Ishikawa (cell line): ENCODE results near the gene PTPRD.

Experiments used
- CEBPB ChIP-seq: IDR thresholded peaks from 2 replicates; pipeline ENCODE4 v1.6.1; 2012
- EGR1 ChIP-seq: IDR thresholded peaks from 2 replicates; pipeline ENCODE4 v1.6.1; 2012
- EP300 ChIP-seq: IDR thresholded peaks from 2 replicates; pipeline ENCODE4 v1.6.1; 2012; ENCODE audit warnings: borderline replicate concordance
- FOXM1 ChIP-seq: IDR thresholded peaks from 2 replicates; pipeline ENCODE4 v1.6.1; 2012; ENCODE audit warnings: low read depth, borderline replicate concordance
- RAD21 ChIP-seq: IDR thresholded peaks from 2 replicates; pipeline ENCODE4 v1.6.1; 2012; ENCODE audit warnings: low read depth
- TAF1 ChIP-seq: IDR thresholded peaks from 2 replicates; pipeline ENCODE4 v1.6.1; 2012; ENCODE audit warnings: low read depth, mild to moderate bottlenecking
- TCF12 ChIP-seq: IDR thresholded peaks from 2 replicates; pipeline ENCODE4 v1.6.1; 2012; ENCODE audit warnings: low read depth
- TEAD4 ChIP-seq: IDR thresholded peaks from 2 replicates; pipeline ENCODE4 v1.6.1; 2012
- YY1 ChIP-seq: IDR thresholded peaks from 2 replicates; pipeline ENCODE4 v1.6.1; 2012; ENCODE audit warnings: low read depth
- TF ChIP-seq, protein P1 (sequence below): IDR thresholded peaks from 2 replicates; pipeline ENCODE4 v1.6.1; 2012
- TF ChIP-seq, protein P2 (sequence below): IDR thresholded peaks from 2 replicates; pipeline ENCODE4 v1.6.1; 2012
- TF ChIP-seq, protein P3 (sequence below): IDR thresholded peaks from 2 replicates; pipeline ENCODE4 v1.6.1; 2012; ENCODE audit warnings: low read depth, mild to moderate bottlenecking

DNA sequence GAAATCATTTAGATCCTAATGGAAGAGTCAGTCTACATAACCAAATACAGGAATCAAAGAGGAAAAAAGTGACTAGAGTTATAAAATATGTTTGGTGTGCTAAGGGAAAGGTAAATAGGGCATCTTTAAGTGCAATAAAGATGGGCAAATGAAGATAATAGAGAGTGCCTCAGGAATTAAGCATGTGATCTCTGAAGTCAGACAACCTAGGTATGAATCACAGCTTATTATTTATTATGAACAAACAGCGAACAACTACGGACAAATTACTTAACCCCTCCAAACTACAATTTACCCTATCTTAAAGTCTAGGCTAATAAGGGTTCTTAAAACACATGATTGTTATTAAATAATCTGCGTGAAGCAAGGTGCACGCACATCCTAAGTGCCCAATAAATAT is 1903.1 kb downstream of the PTPRD start:
- TF ChIP-seq TAF1 = no peak
- no peak for TF ChIP-seq EGR1
- TF ChIP-seq TEAD4 = no peak
- TF ChIP-seq RAD21 = no peak
- TF ChIP-seq TCF12 = no peak
- no peak for TF ChIP-seq FOXM1
- TF ChIP-seq, protein P1, sequence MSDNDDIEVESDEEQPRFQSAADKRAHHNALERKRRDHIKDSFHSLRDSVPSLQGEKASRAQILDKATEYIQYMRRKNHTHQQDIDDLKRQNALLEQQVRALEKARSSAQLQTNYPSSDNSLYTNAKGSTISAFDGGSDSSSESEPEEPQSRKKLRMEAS = no peak
- TF ChIP-seq, protein P2, sequence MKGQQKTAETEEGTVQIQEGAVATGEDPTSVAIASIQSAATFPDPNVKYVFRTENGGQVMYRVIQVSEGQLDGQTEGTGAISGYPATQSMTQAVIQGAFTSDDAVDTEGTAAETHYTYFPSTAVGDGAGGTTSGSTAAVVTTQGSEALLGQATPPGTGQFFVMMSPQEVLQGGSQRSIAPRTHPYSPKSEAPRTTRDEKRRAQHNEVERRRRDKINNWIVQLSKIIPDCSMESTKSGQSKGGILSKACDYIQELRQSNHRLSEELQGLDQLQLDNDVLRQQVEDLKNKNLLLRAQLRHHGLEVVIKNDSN = no peak
- TF ChIP-seq YY1 = no peak
- no peak for TF ChIP-seq EP300
- TF ChIP-seq, protein P3, sequence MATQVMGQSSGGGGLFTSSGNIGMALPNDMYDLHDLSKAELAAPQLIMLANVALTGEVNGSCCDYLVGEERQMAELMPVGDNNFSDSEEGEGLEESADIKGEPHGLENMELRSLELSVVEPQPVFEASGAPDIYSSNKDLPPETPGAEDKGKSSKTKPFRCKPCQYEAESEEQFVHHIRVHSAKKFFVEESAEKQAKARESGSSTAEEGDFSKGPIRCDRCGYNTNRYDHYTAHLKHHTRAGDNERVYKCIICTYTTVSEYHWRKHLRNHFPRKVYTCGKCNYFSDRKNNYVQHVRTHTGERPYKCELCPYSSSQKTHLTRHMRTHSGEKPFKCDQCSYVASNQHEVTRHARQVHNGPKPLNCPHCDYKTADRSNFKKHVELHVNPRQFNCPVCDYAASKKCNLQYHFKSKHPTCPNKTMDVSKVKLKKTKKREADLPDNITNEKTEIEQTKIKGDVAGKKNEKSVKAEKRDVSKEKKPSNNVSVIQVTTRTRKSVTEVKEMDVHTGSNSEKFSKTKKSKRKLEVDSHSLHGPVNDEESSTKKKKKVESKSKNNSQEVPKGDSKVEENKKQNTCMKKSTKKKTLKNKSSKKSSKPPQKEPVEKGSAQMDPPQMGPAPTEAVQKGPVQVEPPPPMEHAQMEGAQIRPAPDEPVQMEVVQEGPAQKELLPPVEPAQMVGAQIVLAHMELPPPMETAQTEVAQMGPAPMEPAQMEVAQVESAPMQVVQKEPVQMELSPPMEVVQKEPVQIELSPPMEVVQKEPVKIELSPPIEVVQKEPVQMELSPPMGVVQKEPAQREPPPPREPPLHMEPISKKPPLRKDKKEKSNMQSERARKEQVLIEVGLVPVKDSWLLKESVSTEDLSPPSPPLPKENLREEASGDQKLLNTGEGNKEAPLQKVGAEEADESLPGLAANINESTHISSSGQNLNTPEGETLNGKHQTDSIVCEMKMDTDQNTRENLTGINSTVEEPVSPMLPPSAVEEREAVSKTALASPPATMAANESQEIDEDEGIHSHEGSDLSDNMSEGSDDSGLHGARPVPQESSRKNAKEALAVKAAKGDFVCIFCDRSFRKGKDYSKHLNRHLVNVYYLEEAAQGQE = no peak
- no peak for TF ChIP-seq CEBPB
